IPS-15b (cell line): Measurements from ENCODE around the gene GRIN2A.

ENCODE experiments used
- H3K27me3 ChIP-seq: one replicate; pipeline ENCODE4 v1.6.1; 2013; ENCODE audit warnings: low read length; ENCODE audit not compliant: control insufficient read depth, insufficient read depth
- H3K36me3 ChIP-seq: one replicate; pipeline ENCODE4 v1.6.1; 2013; ENCODE audit warnings: low read length; ENCODE audit not compliant: control insufficient read depth, insufficient read depth
- H3K4me1 ChIP-seq: one replicate; pipeline ENCODE4 v1.6.1; 2013; ENCODE audit warnings: mild to moderate bottlenecking, low read length; ENCODE audit not compliant: control insufficient read depth, insufficient read depth
- H3K4me3 ChIP-seq: one replicate; pipeline ENCODE4 v1.5.1; 2013; ENCODE audit warnings: low read depth, low read length
- H3K9ac ChIP-seq: one replicate; pipeline ENCODE4 v1.6.1; 2013; ENCODE audit warnings: low read depth, mild to moderate bottlenecking, low read length
- H3K9me3 ChIP-seq: one replicate; pipeline ENCODE4 v1.6.1; 2013; ENCODE audit warnings: mild to moderate bottlenecking, low read length; ENCODE audit not compliant: control insufficient read depth, insufficient read depth

The GRIN2A gene

DNA sequence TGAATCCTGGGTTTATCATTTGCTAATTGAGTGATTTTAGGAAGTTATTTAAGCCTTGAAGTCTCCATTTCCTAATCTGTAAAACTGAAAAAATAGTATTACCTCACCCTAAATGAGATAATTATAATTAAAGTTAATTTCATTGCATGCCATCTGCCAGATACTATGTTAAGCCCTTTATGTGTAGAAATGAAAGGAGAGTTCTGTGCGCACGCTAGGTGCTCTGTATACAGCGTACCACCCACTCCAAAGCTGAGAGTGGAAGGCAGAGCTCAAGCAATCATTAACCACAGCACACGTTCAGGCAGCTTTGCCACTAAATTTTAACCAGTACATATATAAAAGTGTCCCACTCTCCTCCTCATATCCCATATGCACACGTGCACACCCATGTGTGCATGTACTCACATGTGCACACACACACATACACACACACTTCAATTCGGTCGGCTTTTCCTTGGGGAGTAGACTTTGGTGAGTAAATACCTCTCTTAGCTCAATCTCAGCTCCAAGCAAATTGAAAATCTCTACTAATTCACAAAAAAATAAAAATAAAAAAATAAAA lies 204.8 kb downstream of the GRIN2A start:
- no peak overlapping the region for H3K9ac ChIP-seq
- no peaks in the 10 kb centered on the region for H3K9me3 ChIP-seq
- no peak overlapping the region for H3K4me3 ChIP-seq
- H3K27me3 ChIP-seq, result peaks cover 2% of the 10 kb centered on the region
- no peaks in the 10 kb centered on the region for H3K36me3 ChIP-seq
- no peaks in the 10 kb centered on the region for H3K4me1 ChIP-seq

DNA sequence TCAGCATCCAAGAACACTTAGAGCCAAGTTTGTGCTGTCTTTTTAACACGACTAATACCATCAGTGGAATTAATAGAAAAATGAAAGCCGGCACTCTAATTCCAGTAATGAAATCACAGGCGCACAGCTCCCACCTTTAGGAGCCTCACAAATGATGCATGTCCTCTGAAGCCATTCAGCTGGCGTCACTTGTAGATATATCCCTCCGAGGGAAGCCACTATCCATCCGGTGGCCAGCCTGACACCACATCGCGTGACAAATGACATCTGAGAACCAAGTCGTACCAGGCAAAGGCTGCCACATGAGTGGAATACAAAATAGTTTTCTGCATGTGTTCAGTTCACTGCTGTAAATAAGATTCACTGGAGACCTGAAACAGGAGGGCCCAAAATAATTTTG lies 205.6 kb downstream of the GRIN2A start:
- Histone ChIP-seq H3K4me1 (peaks cover 7% of the 10 kb centered on the region), H3K9ac (no peak overlapping the region), H3K9me3 (no peaks in the 10 kb centered on the region), H3K36me3 (no peaks in the 10 kb centered on the region), H3K27me3 (peaks cover 2% of the 10 kb centered on the region), H3K4me3 (no peak overlapping the region)

DNA sequence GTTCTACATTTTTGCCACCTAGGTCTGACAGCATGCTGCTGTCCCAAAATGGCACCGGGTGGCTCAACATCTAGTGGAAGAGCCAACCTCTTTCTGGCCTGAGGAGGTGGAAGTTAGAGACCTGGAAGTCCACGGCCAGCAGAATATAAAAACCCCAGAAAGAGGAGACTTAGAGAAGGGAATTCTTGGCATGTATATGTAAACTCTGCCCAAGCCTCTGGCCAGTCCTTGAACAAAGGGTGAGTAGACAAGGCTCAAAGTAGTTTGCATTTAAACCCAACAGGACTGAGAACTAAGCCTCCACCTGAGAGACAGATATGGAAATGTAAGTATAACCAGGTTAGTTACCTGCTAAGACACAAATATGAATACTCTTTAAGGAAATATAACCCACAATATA lies 210.3 kb downstream of the GRIN2A start:
- H3K36me3 ChIP-seq, result no peaks in the 10 kb centered on the region
- H3K9me3 ChIP-seq, result no peaks in the 10 kb centered on the region
- H3K4me1 ChIP-seq, result peaks cover 18% of the 10 kb centered on the region
- no peak overlapping the region for H3K4me3 ChIP-seq
- H3K27me3 ChIP-seq, result peaks cover 5% of the 10 kb centered on the region
- no peak overlapping the region for H3K9ac ChIP-seq

DNA sequence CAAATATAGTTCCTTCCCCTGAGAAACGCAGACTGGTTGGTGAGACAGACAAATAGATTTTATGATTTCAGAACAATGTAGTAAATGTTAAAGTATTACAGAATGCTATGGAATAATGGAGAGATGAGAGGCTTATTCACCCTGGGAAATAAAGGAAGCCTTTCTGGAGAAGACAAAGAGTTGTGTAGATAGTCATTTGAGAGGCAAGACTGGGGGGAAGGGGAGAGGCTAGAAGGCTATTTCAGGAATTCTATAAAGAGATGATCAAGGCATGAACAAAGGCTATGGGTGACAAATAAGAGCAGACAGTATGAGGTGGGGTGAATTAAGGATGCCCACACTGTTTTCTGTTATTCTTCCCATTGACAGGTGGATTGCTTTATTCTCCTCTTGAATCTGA lies 211.4 kb downstream of the GRIN2A start:
- no peak overlapping the region for H3K9ac ChIP-seq
- H3K4me3 ChIP-seq, result no peak overlapping the region
- H3K9me3 ChIP-seq, result no peaks in the 10 kb centered on the region
- no peaks in the 10 kb centered on the region for H3K36me3 ChIP-seq
- H3K4me1 ChIP-seq, result peaks cover 18% of the 10 kb centered on the region
- H3K27me3 ChIP-seq, result peaks cover 5% of the 10 kb centered on the region

DNA sequence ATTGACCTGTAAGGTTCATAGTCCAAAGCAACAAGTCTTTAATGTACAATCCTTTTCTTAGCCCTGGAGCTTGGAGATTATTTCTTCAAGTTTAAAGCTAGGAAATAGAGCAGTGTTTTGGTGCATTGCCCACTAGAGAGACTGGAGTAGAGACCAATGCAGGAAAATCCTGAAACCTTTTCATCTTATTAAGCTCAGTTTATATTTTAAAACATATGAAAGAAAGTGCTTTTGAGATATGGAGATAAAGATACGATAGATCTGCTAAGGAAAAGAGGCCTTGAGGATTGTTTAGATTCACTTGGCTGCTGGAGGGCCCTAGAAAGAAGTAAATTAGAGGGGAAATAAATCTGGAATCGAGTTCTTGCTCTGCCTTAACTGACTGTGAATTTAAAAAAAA lies 212.0 kb downstream of the GRIN2A start:
- Histone ChIP-seq H3K9ac (no peak overlapping the region), H3K9me3 (no peaks in the 10 kb centered on the region), H3K4me1 (peaks cover 18% of the 10 kb centered on the region), H3K27me3 (peaks cover 5% of the 10 kb centered on the region), H3K36me3 (no peaks in the 10 kb centered on the region), H3K4me3 (no peak overlapping the region)

DNA sequence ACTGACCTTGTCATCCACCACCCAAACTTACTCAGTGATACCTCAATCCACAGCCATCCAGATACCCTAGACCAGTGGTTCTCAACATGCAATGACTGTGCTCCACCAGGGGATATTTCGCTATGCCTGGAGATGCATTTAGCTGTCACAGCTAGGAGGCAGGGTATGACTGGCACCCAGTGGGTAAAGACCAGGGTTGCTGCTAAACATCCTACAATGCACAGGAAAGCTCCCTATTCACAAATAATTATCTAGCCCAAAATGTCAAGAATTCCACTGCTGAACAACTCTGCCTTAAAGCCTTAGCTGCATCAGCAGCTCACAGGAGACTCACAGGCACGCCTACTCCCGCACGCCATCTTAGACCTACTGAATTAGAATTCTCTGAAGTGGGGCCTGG lies 212.6 kb downstream of the GRIN2A start:
- no peak overlapping the region for H3K9ac ChIP-seq
- no peaks in the 10 kb centered on the region for H3K36me3 ChIP-seq
- no peaks in the 10 kb centered on the region for H3K9me3 ChIP-seq
- peaks cover 18% of the 10 kb centered on the region for H3K4me1 ChIP-seq
- H3K4me3 ChIP-seq, result no peak overlapping the region
- H3K27me3 ChIP-seq, result peaks cover 5% of the 10 kb centered on the region

DNA sequence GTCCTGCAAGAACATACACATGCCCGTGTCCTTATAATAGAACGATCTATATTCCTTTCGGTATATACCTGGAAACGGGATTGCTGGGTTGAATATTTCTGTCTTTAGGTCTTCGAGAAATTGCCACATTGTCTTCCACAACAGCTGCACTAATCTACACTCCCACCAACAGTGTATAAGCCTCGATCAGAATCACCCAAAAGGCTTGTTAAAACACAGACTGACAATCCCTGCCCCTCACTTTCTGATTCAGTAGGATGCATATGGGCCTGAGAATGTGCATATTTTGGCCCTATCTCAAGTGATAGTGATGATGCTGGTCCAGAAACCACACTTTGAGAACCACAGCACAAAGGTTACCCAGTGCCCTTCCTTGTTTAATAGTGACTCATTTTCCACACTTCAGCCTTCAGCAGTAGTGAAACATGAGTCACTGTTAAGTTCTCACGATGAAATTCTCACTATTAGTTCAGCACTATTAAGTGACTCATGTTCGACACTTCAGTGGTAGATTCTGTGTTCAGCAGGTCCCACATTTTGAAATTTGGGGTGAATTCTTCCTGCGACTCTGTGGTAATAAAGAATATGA lies 215.6 kb downstream of the GRIN2A start:
- Histone ChIP-seq H3K27me3 (peaks cover 5% of the 10 kb centered on the region), H3K4me3 (no peak overlapping the region), H3K9me3 (no peaks in the 10 kb centered on the region), H3K36me3 (no peaks in the 10 kb centered on the region), H3K9ac (no peak overlapping the region), H3K4me1 (peaks cover 11% of the 10 kb centered on the region)

DNA sequence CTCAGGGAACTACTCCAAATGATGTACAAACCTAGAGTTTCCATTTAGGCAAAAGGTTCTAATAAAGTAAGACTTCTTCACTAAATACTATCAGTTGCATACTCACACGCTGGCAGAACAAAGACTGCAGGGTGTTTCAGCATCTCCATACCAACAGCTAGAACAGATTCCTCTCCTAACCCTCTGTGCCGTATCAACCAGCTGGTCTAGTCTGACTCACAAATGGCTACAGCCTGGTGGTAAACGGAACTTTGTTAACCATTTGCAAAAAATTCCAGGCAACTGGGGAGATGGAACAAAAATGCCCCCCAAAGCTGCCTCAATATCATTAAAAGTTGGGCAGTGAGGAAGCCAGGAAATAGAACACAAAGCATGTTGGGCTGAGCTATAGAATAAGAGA lies 217.1 kb downstream of the GRIN2A start:
- Histone ChIP-seq H3K4me3 (no peak overlapping the region), H3K9ac (no peak overlapping the region), H3K27me3 (no peaks in the 10 kb centered on the region), H3K9me3 (no peaks in the 10 kb centered on the region), H3K4me1 (no peaks in the 10 kb centered on the region), H3K36me3 (no peaks in the 10 kb centered on the region)

DNA sequence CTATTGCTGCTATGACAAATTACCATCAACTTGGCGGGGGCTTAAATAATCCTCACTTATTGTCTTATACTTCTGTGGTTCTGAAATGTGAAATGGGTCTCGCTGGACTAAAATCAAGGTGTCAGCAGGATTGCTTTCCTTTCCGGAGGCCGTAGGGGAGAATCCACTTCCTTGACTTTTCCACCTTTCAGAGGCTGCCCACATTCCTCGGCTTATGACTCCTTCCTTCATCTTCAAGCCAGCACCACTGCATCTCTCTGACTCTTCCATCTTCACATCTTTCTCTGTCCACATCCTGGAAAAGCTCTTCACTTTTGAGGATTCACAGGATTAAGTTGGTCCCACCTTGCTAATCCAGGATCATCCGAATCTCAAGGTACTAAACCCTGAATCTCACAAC lies 217.8 kb downstream of the GRIN2A start:
- no peak overlapping the region for H3K9ac ChIP-seq
- H3K4me3 ChIP-seq, result no peak overlapping the region
- H3K36me3 ChIP-seq, result no peaks in the 10 kb centered on the region
- H3K27me3 ChIP-seq, result no peaks in the 10 kb centered on the region
- no peaks in the 10 kb centered on the region for H3K4me1 ChIP-seq
- no peaks in the 10 kb centered on the region for H3K9me3 ChIP-seq

DNA sequence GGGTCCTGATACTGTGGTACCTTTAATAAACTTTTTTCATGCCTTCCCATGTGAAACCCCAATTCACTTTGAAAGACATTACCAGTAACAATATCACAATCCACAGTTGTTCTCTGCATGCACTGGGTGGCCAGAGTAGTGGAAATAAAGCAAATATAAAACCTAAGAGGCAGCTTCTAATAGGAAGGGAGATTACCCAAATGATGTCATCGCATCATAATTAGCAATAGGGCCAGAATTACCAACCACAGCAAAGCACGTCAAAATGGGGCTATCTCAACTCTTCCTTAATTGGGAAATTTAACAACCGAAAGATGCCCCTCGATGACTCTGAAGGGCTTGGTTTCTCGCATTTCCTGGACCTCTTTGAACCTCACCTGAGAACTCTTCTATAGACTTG lies 224.8 kb downstream of the GRIN2A start:
- no peak overlapping the region for H3K9ac ChIP-seq
- no peaks in the 10 kb centered on the region for H3K36me3 ChIP-seq
- H3K4me3 ChIP-seq, result no peak overlapping the region
- H3K27me3 ChIP-seq, result peaks cover 18% of the 10 kb centered on the region
- H3K4me1 ChIP-seq, result peaks cover 12% of the 10 kb centered on the region
- H3K9me3 ChIP-seq, result no peaks in the 10 kb centered on the region

DNA sequence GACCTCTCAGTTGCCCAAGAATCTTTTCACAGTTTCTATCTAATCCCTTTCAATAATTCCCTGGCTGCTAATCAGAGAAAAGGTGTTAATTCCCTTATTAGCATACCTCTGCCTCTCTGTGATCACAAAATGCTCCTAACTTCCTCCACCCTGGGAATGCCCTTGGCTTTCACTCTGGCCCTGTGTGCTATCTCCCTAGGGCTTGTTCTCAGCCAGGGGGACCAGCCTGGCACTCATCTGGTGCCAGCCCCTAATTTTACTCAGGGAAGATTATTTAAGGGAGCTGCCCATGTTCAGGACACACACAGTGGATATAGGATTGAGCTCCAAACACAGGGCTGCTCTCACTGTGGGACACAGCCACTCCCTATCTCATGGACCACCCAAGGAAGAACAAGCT lies 225.2 kb downstream of the GRIN2A start:
- peaks cover 18% of the 10 kb centered on the region for H3K27me3 ChIP-seq
- H3K36me3 ChIP-seq, result no peaks in the 10 kb centered on the region
- H3K4me1 ChIP-seq, result peaks cover 12% of the 10 kb centered on the region

DNA sequence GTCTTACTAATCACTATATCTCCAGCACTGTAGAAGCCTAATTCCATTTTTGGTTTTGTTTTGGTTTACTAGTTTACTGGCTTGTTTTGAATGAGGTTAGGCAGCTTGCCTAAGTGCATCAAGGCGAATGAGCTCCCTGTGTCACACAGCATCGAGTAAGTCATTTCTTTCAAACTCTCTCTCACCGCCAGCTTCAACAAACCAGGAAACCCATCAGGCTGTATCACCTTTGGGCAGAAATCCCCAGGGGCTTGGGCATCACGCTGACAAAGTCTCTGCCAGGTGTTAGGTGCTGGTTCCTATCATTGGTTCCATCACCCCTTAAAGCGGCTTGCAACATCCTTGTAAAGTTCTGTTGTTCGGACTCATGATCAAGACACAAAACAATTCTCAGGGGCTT lies 226.6 kb downstream of the GRIN2A start:
- Histone ChIP-seq H3K27me3 (peaks cover 18% of the 10 kb centered on the region), H3K4me3 (no peak overlapping the region), H3K9ac (no peak overlapping the region), H3K4me1 (peaks cover 12% of the 10 kb centered on the region), H3K9me3 (no peaks in the 10 kb centered on the region), H3K36me3 (no peaks in the 10 kb centered on the region)

More for the DNA sequence above, 225.2 kb downstream of the GRIN2A start:
- H3K4me3 ChIP-seq, result no peak overlapping the region
- H3K9ac ChIP-seq, result no peak overlapping the region
- no peaks in the 10 kb centered on the region for H3K9me3 ChIP-seq
